Measurements from ENCODE around the gene DPP10. TPM values are rescaled to one million over a fixed set of nuclear protein-coding genes. Genes with fewer than 3 reads are reported as not detected.

Gene DPP10
- total and polyA plus RNA-seq, 10 donors, result 0.02 TPM; not detected in 9

DNA sequence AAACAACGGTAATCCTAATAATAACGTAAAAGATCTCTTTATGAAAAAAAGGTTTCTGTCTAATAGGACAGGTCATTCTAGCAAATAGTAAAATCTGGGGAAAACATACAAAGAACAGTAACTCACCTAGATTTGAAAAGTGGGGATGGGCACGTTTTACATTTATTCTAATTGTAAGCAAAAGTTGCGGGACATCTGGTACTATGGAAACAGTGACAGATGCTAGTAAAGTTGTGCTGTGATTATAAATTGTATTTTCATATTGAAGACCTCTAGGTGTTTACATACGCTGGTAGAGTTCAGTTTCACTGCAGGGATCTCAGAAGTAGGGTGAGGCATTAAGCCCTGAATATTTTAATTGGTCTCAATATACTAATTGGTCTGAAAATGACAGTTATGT lies 422.5 kb downstream of the DPP10 start:
- no peaks in the 10 kb centered on the region for H3K27me3 ChIP-seq (replicated peaks in 1 of 7)
- no peaks in the 10 kb centered on the region for H3K4me1 ChIP-seq
- intact Hi-C loops (cut with DNase I; ENCODE audit: low total_unique reads), result no loop called here
- DNase-seq, result no peak
- peaks cover 0 to 4% (median 0%) of the 10 kb centered on the region in 8 donors for H3K9me3 ChIP-seq
- WGBS, 5 donors, result 83 to 87% (median 83%) methylated on average over 5 of the region's 5 CpGs
- no peak overlapping the region for H3K27ac ChIP-seq
- TF ChIP-seq POLR2A (IDR thresholded peaks at IDR 0.05), result no peak
- no peak for TF ChIP-seq POLR2AphosphoS5 (IDR thresholded peaks at IDR 0.05)
- H3K4me3 ChIP-seq, result no peak overlapping the region
- no peaks in the 10 kb centered on the region for H3K36me3 ChIP-seq

DNA sequence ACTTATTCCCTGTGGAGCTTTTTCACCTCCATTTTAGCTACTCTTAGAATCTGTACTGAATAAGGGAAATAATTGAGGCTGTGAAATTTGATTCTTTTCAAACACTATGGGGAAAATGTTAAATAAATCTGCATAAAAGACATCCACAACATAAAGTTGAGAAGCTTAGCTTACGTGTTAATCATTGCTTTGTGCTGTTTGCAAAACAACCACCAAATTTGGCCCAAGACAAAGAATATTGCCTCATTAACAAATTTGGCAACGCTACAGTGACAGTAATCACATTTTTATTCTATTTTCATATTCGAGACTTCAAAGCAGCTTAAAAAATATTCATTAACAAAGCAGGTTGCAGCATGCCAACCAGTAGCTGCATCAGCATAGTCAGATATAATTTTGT lies 437.6 kb downstream of the DPP10 start:
- peaks cover 0 to 5% (median 0%) of the 10 kb centered on the region in 8 donors for H3K9me3 ChIP-seq
- TF ChIP-seq POLR2AphosphoS5 (IDR thresholded peaks at IDR 0.05) (no peak), POLR2A (IDR thresholded peaks at IDR 0.05) (no peak)
- TF ChIP-seq, protein P1, sequence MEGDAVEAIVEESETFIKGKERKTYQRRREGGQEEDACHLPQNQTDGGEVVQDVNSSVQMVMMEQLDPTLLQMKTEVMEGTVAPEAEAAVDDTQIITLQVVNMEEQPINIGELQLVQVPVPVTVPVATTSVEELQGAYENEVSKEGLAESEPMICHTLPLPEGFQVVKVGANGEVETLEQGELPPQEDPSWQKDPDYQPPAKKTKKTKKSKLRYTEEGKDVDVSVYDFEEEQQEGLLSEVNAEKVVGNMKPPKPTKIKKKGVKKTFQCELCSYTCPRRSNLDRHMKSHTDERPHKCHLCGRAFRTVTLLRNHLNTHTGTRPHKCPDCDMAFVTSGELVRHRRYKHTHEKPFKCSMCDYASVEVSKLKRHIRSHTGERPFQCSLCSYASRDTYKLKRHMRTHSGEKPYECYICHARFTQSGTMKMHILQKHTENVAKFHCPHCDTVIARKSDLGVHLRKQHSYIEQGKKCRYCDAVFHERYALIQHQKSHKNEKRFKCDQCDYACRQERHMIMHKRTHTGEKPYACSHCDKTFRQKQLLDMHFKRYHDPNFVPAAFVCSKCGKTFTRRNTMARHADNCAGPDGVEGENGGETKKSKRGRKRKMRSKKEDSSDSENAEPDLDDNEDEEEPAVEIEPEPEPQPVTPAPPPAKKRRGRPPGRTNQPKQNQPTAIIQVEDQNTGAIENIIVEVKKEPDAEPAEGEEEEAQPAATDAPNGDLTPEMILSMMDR (IDR thresholded peaks at IDR 0.05 in 8 of 11, conservative IDR thresholded peaks at IDR 0.05 in 3 of 11), result no peak
- no peaks in the 10 kb centered on the region for H3K36me3 ChIP-seq
- intact Hi-C loops (cut with DNase I; ENCODE audit: low total_unique reads), result no loop called here
- no peaks in the 10 kb centered on the region for H3K27me3 ChIP-seq (replicated peaks in 1 of 7)
- H3K4me3 ChIP-seq, result no peak overlapping the region
- no peak for DNase-seq
- WGBS, 5 donors, result 62 to 79% (median 67%) methylated on average over 3 of the region's 3 CpGs
- no peaks in the 10 kb centered on the region for H3K4me1 ChIP-seq
- H3K27ac ChIP-seq, result no peak overlapping the region

DNA sequence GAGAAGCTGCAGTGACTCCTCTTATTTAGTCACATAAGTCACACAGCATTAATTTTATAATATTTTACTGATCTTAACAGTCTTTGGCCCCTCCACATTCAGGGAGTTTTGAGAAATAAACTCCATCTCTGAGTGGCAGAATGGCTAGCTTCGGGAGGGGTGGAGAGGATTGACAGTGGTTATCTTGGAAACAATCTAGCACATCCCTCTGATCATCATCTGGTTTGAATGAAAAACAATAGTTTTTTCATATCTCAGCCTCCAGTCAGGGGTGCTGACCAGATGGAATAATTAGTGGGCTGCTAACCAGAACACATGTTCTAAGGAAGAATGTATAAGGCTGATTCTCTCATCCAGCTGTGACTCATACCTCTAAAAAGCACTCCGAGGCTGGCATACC lies 477.5 kb downstream of the DPP10 start:
- Histone ChIP-seq H3K36me3 (no peaks in the 10 kb centered on the region), H3K9me3 (peaks cover 0 to 20% (median 6%) of the 10 kb centered on the region in 8 donors), H3K27ac (no peak overlapping the region), H3K4me1 (no peaks in the 10 kb centered on the region), H3K4me3 (no peak overlapping the region), H3K27me3 (replicated peaks in 1 of 7) (no peaks in the 10 kb centered on the region)
- intact Hi-C loops (cut with DNase I; ENCODE audit: low total_unique reads), result no loop called here
- WGBS, 5 donors, result 59 to 80% (median 62%) methylated on average over 2 of the region's 2 CpGs
- TF ChIP-seq, protein P1 (IDR thresholded peaks at IDR 0.05 in 8 of 11, conservative IDR thresholded peaks at IDR 0.05 in 3 of 11), result no peak
- TF ChIP-seq POLR2A (IDR thresholded peaks at IDR 0.05) (no peak), POLR2AphosphoS5 (IDR thresholded peaks at IDR 0.05) (no peak)
- no peak for DNase-seq

DNA sequence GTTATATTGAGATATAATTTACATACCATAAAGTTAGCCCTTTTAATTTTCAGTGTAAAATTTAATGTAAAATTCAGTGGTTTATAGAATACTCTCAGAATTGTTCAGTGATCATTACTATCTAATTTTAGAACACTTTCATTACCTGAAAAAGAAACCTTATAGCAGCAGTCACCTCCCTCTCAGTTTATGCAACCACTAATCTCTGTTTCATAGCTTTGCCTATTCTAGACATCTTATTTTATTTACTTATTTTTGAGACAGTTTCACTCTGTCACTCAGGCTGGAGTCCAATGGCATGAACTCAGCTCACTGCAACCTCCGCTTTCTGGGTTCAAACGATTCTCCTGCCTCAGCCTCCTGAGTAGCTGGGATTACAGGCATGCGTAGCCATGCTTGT lies 479.6 kb downstream of the DPP10 start:
- WGBS, 5 donors, result 92 to 97% (median 94%) methylated on average over 3 of the region's 3 CpGs
- TF ChIP-seq POLR2AphosphoS5 (IDR thresholded peaks at IDR 0.05), result no peak
- TF ChIP-seq POLR2A (IDR thresholded peaks at IDR 0.05), result no peak
- TF ChIP-seq, protein P1 (IDR thresholded peaks at IDR 0.05 in 8 of 11, conservative IDR thresholded peaks at IDR 0.05 in 3 of 11), result no peak
- no peak for DNase-seq
- H3K4me3 ChIP-seq, result no peak overlapping the region
- no peaks in the 10 kb centered on the region for H3K4me1 ChIP-seq
- intact Hi-C loops (cut with DNase I; ENCODE audit: low total_unique reads), result no loop called here
- peaks cover 0 to 29% (median 5%) of the 10 kb centered on the region in 8 donors for H3K9me3 ChIP-seq
- no peaks in the 10 kb centered on the region for H3K27me3 ChIP-seq (replicated peaks in 1 of 7)
- no peak overlapping the region for H3K27ac ChIP-seq
- H3K36me3 ChIP-seq, result no peaks in the 10 kb centered on the region
